ENCODE measurements around the gene C5. TPM values are rescaled to one million over a fixed set of nuclear protein-coding genes. Genes with fewer than 3 reads are reported as not detected.

C5 gene
- polyA plus RNA-seq, 3 donors from 2014 or later, result 0.25 to 0.49 TPM; not detected in 1

DNA sequence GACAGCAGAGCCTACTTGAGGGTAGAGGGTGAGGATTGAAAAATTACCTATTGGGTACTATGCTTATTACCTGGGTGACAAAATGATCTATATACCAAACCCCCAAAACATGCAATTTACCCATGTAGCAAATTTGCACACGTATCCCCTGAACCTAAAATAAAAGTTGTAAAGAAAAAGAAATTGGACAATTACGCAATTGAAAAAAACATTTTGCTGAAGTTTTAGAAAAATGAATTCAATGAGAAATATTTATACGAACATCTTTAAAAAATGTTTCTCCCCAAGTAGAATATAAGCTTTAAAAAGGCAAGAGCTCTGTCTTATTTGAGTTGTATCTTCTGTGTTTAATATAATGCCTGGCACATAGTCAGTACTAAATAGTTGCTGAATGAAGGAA, 93.2 kb downstream of the C5 start:
- Mint-ChIP-seq H3K27ac (no peak overlapping the region), H3K4me3 (no peak overlapping the region), H3K4me1 (no peaks in the 10 kb centered on the region), H3K27me3 (ENCODE audit: low read depth in 3 of 3) (peaks cover 0 to 4% (median under 1%) of the 10 kb centered on the region in 3 donors), H3K36me3 (peaks cover 0 to under 1% (median 0%) of the 10 kb centered on the region in 3 donors), H3K9me3 (no peaks in the 10 kb centered on the region)
- no peak for DNase-seq

GRCh38 chr9:120951960-120952618, 98.0 kb downstream of the C5 start:
- H3K4me3 Mint-ChIP-seq, result no peak overlapping the region
- peaks cover 0 to 3% (median 1%) of the 10 kb centered on the region in 3 donors for H3K27me3 Mint-ChIP-seq (ENCODE audit: low read depth in 3 of 3)
- peaks cover 0 to 3% of the 10 kb centered on the region in 2 donors for H3K4me1 Mint-ChIP-seq
- H3K27ac Mint-ChIP-seq, result no peak overlapping the region
- no peaks in the 10 kb centered on the region for H3K9me3 Mint-ChIP-seq
- no peak for DNase-seq
- H3K36me3 Mint-ChIP-seq, result no peaks in the 10 kb centered on the region

DNA sequence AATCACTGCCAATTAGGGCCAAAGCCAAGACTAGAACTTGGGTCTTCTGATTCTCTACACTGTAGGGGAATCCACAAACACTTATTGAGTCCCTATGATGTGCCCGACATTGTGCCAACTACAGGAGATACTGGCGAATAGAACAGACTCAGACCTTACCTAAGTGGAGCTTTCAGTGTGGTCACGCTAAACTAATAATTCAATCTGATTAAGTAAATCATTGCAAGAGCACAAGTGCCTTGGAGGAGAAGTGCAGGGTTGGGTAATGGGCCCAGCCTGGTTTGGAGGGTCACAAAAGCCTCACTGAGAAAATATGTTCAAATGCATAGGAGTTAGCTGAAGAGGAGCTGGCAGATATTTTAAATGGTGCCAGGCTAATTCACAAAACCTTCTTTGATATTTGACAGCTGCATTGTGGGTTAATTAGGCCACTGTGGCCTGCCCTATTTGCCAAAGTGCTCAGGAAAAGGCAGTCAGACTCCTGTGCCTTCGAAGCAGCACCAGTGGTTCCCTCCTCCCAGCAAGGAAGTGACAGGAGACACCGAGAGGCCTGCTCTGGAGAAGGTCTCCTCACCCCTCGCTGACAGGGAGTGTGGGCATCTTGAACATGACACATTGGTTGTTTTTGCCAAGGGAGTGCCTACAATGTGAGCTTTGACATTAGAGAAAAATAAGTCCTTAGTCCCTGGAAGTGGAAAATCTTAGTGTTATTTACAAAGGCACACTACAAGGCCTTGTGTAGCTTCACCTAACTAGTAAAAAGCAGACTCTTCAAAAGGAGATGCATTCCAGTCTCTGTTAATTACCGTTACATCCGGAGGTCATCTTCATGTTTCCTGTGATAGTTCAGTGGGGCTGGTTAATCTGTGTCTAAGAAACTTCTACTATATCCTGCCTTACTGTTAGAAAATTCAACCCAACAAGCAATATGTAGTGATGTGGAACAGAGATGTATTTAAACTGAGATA, 99.4 kb downstream of the C5 start:
- DNase-seq, result no peak
- H3K36me3 Mint-ChIP-seq, result no peaks in the 10 kb centered on the region
- peaks cover 0 to 2% (median 1%) of the 10 kb centered on the region in 3 donors for H3K27me3 Mint-ChIP-seq (ENCODE audit: low read depth in 3 of 3)
- peak overlapping the region in 1 of 5 donors; percentile 29 for H3K4me3 Mint-ChIP-seq
- no peaks in the 10 kb centered on the region for H3K9me3 Mint-ChIP-seq
- H3K4me1 Mint-ChIP-seq, result peaks cover 0 to 3% of the 10 kb centered on the region in 2 donors
- peak overlapping the region in 4 of 6 donors; percentile 5 to 63 (median 58) for H3K27ac Mint-ChIP-seq

DNA sequence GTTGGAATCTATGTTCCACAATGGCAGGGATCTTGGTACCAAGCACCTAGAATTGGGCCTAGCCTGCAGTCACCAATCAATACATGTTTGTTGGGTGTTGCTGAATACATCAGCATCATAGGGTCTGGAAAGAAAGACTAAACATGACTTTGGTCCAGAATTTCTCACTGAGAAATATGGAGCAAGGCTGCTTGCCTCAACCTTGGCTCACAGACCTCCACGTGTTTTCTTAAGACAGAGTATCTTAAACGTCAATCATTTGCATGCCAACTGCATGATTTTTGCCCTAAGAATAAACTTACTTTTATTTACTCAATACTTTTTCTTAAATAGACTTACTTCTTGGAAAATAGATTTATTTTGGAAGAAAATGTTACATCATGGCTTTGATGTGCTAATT, 100.8 kb downstream of the C5 start:
- Mint-ChIP-seq H3K9me3 (no peaks in the 10 kb centered on the region), H3K4me1 (peaks cover 0 to 3% of the 10 kb centered on the region in 2 donors), H3K4me3 (no peak overlapping the region), H3K36me3 (no peaks in the 10 kb centered on the region), H3K27me3 (ENCODE audit: low read depth in 3 of 3) (peaks cover 0 to 2% (median 1%) of the 10 kb centered on the region in 3 donors), H3K27ac (no peak overlapping the region)
- no peak for DNase-seq

DNA sequence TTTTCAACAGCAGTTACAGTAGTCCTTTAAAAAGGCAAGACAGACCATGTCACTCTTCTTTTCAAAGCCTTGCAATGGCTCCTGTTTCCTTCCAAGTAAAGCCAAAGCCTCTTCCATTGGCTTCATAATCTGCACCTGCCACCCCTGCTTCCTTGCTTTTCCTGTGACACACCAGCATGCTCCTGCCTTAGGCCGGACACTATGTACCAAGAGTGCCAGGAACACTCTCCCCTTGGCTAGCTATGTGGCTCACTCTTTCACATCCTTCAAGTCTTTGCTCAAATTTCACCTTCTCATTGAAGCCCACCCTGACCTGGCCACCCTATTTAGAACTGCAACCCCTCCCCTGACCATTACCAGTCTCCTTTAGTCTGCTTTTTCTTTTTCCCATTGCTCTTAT, 101.3 kb downstream of the C5 start:
- no peak for DNase-seq
- H3K4me3 Mint-ChIP-seq, result no peak overlapping the region
- no peaks in the 10 kb centered on the region for H3K9me3 Mint-ChIP-seq
- peaks cover 0 to 3% of the 10 kb centered on the region in 2 donors for H3K4me1 Mint-ChIP-seq
- H3K27ac Mint-ChIP-seq, result no peak overlapping the region
- H3K27me3 Mint-ChIP-seq (ENCODE audit: low read depth in 3 of 3), result peaks cover 0 to 3% (median 0%) of the 10 kb centered on the region in 3 donors
- H3K36me3 Mint-ChIP-seq, result no peaks in the 10 kb centered on the region

DNA sequence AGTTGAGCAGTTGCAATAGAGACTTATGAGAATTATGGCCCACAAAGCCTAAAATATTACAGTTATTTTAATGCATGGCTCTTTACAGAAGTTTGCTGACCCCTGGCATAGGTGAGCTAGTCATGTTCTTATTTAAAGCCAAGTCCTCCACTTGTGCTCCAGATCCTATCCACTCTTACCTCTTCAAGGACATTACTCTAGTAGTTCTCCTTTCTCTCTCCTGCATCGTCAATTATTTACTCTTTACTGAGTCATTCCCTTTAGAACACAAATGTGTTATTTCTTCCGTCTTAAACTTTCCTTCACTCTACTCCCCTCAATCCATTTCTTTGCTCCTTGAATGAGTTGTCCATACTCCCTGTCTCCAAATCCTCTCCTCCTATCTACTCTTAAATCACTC, 102.9 kb downstream of the C5 start:
- no peak overlapping the region for H3K27ac Mint-ChIP-seq
- no peaks in the 10 kb centered on the region for H3K9me3 Mint-ChIP-seq
- DNase-seq, result no peak
- H3K36me3 Mint-ChIP-seq, result no peaks in the 10 kb centered on the region
- H3K27me3 Mint-ChIP-seq (ENCODE audit: low read depth in 3 of 3), result peaks cover 0 to 3% (median 0%) of the 10 kb centered on the region in 3 donors
- peaks cover 0 to 3% of the 10 kb centered on the region in 2 donors for H3K4me1 Mint-ChIP-seq
- H3K4me3 Mint-ChIP-seq, result no peak overlapping the region

DNA sequence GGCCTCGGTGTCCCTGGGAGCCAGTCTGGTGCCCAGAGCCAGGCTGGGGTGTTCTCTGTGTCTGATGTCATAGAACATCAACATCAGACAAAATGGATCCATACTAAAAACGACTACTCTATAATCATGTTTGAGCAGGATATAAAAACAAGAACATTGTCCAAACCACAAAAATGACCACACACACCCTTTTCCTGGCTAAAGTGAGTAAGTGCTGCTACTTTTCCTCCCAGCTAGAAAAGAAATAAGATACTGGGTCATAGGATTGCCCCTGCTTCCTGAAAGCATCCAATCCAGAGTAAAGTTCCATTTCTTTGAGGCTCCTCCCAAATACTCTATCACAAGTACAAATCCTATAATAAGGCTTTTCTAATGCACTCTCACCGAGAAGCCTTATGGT, 103.8 kb downstream of the C5 start:
- Mint-ChIP-seq H3K27ac (no peak overlapping the region), H3K4me1 (peaks cover 0 to 3% of the 10 kb centered on the region in 2 donors), H3K36me3 (no peaks in the 10 kb centered on the region), H3K9me3 (no peaks in the 10 kb centered on the region), H3K27me3 (ENCODE audit: low read depth in 3 of 3) (peaks cover 0 to 2% (median 1%) of the 10 kb centered on the region in 3 donors), H3K4me3 (no peak overlapping the region)
- no peak for DNase-seq

- H3K27ac Mint-ChIP-seq, result no peak overlapping the region
Observed at GRCh38 chr9:120944948-120945347, 105.1 kb downstream of the C5 start.

DNA sequence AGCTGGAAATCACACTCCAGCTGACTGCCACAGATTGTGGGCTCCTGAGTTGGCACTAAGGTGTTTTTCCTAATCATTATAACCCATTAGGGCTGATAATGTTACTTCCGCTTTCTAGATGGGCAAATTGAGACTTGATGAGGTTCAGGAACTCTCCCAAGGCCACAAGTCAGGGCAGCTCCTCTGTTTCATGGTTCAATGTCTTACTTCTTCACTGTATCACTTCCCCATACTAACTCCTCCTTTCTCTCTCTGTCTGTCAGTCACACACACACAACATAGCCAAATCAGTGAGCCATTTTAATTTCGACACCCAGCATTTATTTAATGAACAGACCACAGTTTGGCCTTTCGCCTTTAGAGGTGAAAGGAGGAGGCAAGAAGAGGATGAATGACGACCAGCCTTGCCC, 105.6 kb downstream of the C5 start:
- Mint-ChIP-seq H3K27me3 (ENCODE audit: low read depth in 3 of 3) (peaks cover 1 to 4% (median 2%) of the 10 kb centered on the region in 3 donors), H3K27ac (peak overlapping the region in 1 of 6 donors; percentile 55), H3K4me1 (no peaks in the 10 kb centered on the region), H3K4me3 (no peak overlapping the region), H3K9me3 (no peaks in the 10 kb centered on the region), H3K36me3 (no peaks in the 10 kb centered on the region)
- no peak for DNase-seq

More at GRCh38 chr9:120944948-120945347, 105.1 kb downstream of the C5 start:
- Mint-ChIP-seq H3K27me3 (ENCODE audit: low read depth in 3 of 3) (peaks cover 1 to 4% (median 2%) of the 10 kb centered on the region in 3 donors), H3K4me3 (no peak overlapping the region), H3K4me1 (no peaks in the 10 kb centered on the region), H3K9me3 (no peaks in the 10 kb centered on the region), H3K36me3 (no peaks in the 10 kb centered on the region)
- no peak for DNase-seq

- no peak overlapping the region for H3K4me3 Mint-ChIP-seq
- H3K27me3 Mint-ChIP-seq (ENCODE audit: low read depth in 3 of 3), result peaks cover 2 to 4% (median 3%) of the 10 kb centered on the region in 3 donors
- no peaks in the 10 kb centered on the region for H3K9me3 Mint-ChIP-seq
- H3K4me1 Mint-ChIP-seq, result no peaks in the 10 kb centered on the region
- no peak overlapping the region for H3K27ac Mint-ChIP-seq
- no peaks in the 10 kb centered on the region for H3K36me3 Mint-ChIP-seq
- no peak for DNase-seq
Observed at GRCh38 chr9:120942186-120943001, 107.7 kb downstream of the C5 start.

DNA sequence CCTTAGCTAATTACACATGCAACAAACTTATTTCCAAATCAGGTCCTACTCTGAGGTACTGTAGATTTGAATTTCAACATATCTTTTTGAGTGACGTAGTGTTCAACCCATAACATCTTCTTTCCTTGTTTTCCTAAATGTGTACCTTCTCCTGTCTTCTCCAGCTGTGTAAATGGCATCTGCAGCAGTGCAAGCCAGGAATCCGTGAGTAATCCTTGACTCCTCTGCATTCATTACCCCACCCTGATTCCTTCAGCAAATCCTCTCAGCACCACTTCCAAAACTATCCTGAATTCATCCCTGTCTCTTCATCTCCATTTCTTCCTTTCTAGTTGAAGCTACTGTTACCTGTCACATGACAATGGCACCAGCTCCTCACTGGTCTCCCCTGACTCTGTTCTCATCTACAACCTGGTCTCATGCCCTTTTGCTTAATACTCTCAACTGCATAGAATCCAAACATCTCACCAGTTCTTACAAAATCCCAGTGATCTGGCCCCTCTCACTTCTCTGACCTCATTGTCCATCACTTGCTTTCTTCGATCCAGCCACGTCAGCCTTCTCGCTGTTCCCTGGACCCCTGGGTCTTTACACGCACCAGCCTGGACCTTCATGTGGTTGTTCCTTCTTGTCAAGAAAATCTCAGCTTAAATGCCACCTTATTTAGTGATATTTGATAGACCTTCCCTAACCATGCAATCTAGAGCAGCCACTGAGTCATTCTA, 108.9 kb downstream of the C5 start:
- H3K36me3 Mint-ChIP-seq, result no peaks in the 10 kb centered on the region
- DNase-seq, result no peak
- H3K9me3 Mint-ChIP-seq, result no peaks in the 10 kb centered on the region
- H3K27ac Mint-ChIP-seq, result no peak overlapping the region
- H3K4me1 Mint-ChIP-seq, result peaks cover 5 to 7% of the 10 kb centered on the region in 2 donors
- H3K27me3 Mint-ChIP-seq (ENCODE audit: low read depth in 3 of 3), result peaks cover 2 to 4% (median 3%) of the 10 kb centered on the region in 3 donors
- H3K4me3 Mint-ChIP-seq, result no peak overlapping the region

DNA sequence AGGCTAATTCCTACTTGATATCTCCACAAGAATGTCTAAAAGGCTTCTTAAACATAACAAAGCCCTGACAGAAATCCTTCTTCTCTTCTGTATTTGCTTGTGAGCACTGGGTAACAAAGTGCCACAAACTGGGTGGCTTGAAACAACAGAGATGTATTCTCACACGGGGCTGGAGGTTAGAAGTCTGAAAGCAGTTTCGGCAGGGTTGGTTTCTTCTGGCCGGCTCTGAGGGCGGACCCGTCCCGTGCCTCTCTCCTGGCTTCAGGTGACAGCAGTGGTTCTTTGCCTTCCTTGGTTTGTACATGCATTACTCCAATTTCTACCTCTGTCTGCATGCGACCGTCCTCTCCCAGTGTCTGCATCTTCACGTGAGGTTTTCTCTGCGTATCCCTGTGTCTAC, 109.5 kb downstream of the C5 start:
- peaks cover 3 to 4% (median 4%) of the 10 kb centered on the region in 3 donors for H3K27me3 Mint-ChIP-seq (ENCODE audit: low read depth in 3 of 3)
- no peaks in the 10 kb centered on the region for H3K9me3 Mint-ChIP-seq
- H3K36me3 Mint-ChIP-seq, result no peaks in the 10 kb centered on the region
- H3K4me1 Mint-ChIP-seq, result peaks cover 11 to 14% of the 10 kb centered on the region in 2 donors
- DNase-seq, result no peak
- H3K4me3 Mint-ChIP-seq, result no peak overlapping the region
- H3K27ac Mint-ChIP-seq, result no peak overlapping the region

- no peak for DNase-seq
- Mint-ChIP-seq H3K27ac (no peak overlapping the region), H3K9me3 (no peaks in the 10 kb centered on the region), H3K4me1 (peaks cover 21 to 26% of the 10 kb centered on the region in 2 donors), H3K36me3 (no peaks in the 10 kb centered on the region), H3K27me3 (ENCODE audit: low read depth in 3 of 3) (peaks cover 2 to 4% (median 4%) of the 10 kb centered on the region in 3 donors), H3K4me3 (no peak overlapping the region)
Observed at GRCh38 chr9:120938851-120939250, 111.2 kb downstream of the C5 start.

All from immature natural killer cell (primary cell).